IPS-NIHi7 (cell line): ENCODE measurements around the gene CFAP65.

ENCODE experiments used
- DNase-seq: peaks from one replicate; pipeline ENCODE4 v3.0.0; 2012; ENCODE audit warnings: mixed read lengths; ENCODE audit errors: extremely low spot score

CFAP65 gene

GRCh38 chr2:219032051-219032745 lies 9.1 kb downstream of the CFAP65 start:
- no peak for DNase-seq

- no peak for DNase-seq
These were observed 10.1 kb downstream of the CFAP65 start for GRCh38 chr2:219031005-219031738.

DNA sequence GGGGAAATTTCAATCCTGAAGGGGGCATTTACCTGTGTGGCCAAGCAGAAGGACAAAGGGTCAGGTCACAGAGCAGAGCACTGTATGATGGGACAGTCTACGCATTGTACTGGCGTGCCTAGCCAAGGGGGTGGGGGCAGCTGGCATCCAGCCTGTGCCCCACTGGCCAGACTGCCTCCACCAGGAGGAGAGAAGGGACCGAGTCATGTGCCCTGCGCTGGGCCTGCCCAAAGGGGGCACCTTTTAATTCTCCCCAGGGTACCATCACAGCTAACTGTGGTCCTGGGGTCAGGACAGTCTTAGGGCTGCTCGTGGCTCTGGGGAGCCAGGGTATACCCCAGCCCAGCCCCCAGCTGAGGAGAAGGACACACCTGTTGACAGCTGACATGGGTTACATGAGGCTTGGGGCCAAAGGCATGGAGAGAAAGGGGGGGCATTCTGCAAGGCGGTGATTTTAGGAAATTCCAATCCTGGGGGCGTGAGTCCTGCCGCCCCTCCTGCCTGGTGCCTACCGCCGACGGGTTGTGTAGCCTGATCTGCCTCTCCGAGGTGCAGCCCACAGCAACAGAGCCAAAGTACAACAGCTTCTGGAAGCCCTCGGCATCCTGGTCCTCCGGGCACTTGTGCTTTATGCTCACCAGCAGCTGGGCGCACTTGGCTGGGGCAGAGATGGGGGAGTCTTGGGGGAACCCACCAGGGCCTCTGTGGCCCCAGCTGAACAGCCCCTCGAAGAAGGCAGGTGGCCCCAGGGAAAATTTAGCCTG lies 11.0 kb downstream of the CFAP65 start:
- no peak for DNase-seq

DNA sequence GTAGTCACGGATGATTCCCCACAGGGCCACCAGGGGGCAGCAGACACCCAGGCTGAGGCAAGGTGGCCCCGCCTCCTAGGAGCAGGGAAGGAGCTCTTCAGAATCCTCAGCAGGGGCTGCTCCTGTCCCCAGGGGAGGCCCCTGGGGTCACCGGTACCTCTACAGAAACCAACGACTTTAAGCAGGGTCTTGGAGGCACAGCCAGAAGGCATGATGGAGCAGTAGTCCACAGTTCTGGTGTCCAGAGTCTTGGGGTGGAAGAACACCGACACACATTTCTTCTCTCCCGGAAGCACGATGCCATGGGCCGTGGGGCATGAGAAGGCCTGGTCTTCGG lies 11.5 kb downstream of the CFAP65 start:
- peak; percentile 93 for DNase-seq

- DNase-seq = no peak
These were observed 12.1 kb downstream of the CFAP65 start for GRCh38 chr2:219028996-219029828.

GRCh38 chr2:219028141-219028540 lies 13.2 kb downstream of the CFAP65 start:
- no peak for DNase-seq

GRCh38 chr2:219027511-219028055 lies 13.7 kb downstream of the CFAP65 start:
- DNase-seq = no peak

- DNase-seq = no peak
These were observed 14.4 kb downstream of the CFAP65 start for GRCh38 chr2:219026946-219027345.

DNA sequence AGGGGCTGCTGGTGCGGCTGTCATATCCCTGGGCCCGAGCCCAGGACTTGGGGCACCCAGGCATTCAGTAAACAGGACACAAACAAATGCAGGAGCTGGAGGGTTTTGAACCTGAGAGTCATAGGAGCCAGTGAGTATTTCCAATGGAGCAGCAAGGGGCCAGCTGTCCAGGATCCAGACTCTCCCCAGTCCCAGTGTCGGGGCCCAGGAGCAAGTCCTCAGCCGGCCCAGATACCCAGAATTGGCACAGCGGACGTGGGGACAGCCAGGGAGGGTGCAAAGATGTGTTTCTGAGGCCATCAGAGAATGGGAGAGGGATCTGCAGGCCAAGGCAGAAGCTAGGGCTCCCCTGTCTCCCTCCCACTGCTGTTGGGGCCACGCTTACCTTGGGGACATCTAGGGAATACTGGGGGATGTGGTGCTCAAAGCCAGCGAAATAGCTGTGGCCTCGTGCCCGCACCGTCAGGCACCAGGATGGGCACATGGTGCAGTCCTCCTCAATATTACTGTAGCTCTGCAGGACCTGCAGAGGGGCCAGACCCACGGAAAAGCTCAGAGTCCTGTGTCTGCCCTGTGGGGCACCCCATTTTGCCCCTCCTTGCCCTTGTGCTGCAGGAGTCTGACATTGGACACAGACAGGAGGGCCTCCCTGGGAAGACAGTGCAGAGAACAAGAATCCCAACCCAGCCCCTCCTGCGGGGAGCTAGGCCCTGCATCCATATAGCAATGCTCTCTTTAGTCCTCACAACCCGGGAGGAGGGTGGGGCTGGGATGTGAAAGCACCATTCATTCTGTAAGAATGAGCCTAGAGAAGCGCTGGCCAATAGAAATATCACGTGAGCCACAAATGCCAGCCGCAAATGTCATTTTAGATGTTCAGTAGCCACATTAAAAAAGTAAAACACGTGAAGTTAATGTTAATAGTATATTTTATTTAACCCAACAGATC lies 15.4 kb downstream of the CFAP65 start:
- no peak for DNase-seq

DNA sequence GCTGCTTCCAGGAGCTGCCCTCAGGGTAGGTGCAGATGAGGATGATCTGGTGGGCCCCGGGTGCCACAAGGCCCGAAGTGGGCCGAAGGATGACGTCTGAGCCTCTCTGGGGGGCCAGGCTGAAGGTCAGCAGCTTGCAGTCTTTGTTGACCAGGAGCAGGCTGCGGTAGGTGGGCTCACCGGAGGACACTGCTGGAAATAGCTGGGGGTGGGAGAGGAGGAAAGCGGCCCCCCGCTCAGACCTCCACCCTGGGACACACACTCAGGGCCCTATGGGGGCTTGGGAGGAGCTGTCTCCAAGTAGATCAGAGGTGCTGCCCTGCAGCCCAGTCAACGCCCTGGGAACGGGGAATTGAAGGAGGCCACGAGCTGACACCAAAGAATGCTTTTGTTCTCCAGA lies 17.3 kb downstream of the CFAP65 start:
- no peak for DNase-seq

- no peak for DNase-seq
These were observed 18.2 kb downstream of the CFAP65 start for GRCh38 chr2:219023045-219023605.

- no peak for DNase-seq
These were observed 18.7 kb downstream of the CFAP65 start for GRCh38 chr2:219022616-219023015.

DNA sequence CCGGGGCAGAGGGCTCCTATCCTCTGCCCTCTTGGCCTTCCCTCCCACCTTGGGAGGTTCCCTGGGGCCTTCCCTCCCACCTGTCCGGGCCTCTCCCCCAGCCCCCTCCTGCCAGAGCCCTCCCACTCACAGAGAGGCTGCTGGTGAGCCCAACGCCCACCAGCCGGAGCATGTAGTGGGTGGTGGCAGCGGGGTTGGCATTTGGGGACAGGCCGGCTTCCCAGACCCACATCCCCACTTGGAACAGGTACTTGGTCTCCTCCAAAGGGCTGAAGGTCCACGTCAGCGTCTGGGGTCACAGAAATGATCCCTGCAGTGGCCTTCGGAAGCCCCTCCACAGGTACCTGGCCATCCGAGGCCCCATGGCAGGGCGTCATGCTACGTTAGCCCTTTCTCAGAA lies 19.3 kb downstream of the CFAP65 start:
- no peak for DNase-seq

DNA sequence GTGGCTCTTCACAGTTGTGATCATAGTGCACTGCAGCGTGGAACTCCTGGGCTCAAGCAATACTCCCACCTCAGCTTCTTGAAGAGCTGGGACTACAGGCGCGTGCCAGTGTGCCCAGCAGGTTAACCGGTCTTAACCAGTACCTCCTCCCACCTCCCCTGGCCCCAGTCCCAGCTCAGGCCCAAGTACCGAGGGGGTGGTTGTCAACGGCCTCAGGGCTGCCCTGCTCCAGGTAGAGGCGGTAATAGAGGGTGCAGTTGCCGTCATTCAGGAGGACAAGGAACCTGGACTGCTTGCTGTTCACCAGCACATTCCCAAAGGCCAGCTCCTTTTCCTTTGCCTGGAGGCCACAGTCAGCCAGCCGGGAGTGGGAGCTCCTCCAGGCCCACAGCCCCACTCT lies 19.7 kb downstream of the CFAP65 start:
- DNase-seq = no peak

- DNase-seq = no peak
These were observed 20.5 kb downstream of the CFAP65 start for GRCh38 chr2:219020604-219021365.

DNA sequence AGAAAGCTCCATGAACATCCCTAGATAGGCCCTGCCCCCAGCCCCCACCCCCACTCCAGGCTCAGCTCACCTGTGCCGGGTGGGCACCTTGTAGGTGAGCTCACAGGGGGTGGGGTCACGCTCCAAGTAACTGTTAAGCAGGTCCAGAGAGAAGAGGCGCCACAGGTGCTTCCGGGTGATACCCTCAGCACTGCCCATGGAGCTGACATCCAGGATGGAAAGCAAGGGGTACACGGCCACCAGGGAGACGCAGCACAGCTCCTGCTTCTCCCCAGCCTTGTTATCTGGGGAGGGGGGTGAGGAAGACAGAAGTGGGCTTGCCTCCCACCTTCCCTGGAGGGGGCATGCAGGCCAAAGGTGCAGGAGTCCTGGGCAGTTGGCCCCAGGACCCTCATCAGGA lies 21.9 kb downstream of the CFAP65 start:
- no peak for DNase-seq

- DNase-seq = no peak
These were observed 22.6 kb downstream of the CFAP65 start for GRCh38 chr2:219018726-219019125.

DNA sequence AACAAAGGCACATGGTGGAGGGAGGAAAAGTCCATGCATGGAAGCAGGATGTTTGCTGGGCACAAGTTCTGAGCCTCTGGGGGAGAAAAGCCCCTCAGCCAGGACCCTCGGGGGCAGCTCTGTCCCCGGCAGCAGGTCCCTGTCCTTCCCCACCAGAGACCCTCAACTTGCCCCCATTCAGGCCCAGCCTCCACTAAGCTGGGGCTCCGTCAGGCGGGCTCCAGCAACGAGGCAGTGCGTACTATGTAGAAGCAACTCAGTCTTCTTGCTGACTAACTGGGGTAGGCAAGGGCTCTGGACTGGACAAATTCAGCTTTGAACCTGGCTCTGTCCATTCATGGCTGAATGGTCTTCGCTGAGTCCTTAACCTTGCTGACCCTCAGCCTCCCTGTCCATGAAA lies 23.0 kb downstream of the CFAP65 start:
- no peak for DNase-seq

DNA sequence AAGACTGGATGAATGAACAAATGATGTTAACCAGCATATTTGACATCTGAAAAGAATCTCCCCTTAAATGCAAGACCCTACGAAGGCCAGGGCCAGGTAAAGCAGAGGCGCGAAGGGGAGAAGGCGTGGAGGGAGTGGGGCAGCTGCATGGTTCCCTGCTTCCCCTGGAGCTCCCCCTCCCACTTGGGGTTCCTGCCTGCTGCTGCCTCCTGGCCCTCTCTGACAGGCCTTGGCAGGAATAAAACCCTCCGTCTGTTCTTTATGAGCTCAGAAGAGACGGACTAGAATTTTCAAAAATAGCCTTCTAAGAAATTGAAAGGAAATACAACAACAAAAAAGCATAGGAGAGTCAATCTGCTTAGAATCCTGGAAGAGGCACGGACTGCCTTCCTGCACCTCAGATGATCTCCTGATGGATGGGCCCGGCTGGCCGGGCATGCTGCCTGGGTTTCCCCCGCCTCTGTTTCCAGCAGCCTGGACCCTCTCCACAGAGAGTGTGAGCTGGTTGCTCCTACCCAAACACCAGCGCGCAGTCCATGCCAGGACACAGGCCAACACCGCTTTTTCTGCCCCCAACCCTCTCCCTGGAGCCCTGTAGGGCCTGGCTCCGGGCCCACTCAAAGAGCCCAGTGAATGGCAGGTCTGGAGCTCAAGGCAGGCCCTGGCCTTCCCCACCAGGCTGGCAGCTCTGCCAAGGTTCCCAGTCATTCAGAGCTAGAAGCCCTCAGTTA lies 23.9 kb downstream of the CFAP65 start:
- no peak for DNase-seq
